ENCODE results near the gene SP140L.
"Not testable (repeated sequence)": the region's sequence is repeated elsewhere in the genome, so short reads cannot be mapped to it uniquely, and the experiment has no call there.

SP140L gene

GRCh38 chr2:230384986-230385385 lies 58.0 kb downstream of the SP140L start:
- DNase-seq = no peak

- DNase-seq = no peak
Observed at GRCh38 chr2:230394301-230394700, 67.3 kb downstream of the SP140L start.

GRCh38 chr2:230398698-230399097 lies 71.7 kb downstream of the SP140L start:
- DNase-seq = not testable (repeated sequence)

- DNase-seq = no peak
Observed at GRCh38 chr2:230400041-230400440, 73.0 kb downstream of the SP140L start.

GRCh38 chr2:230400454-230400853 lies 73.5 kb downstream of the SP140L start:
- no peak for DNase-seq

GRCh38 chr2:230401026-230401425 lies 74.0 kb downstream of the SP140L start:
- not testable (repeated sequence) for DNase-seq

GRCh38 chr2:230403746-230404145 lies 76.8 kb downstream of the SP140L start:
- DNase-seq = no peak

- no peak for DNase-seq
Observed at GRCh38 chr2:230405824-230406223, 78.8 kb downstream of the SP140L start.

- no peak for DNase-seq
Observed at GRCh38 chr2:230408244-230408842, 81.3 kb downstream of the SP140L start.

- DNase-seq = not testable (repeated sequence)
Observed at GRCh38 chr2:230409316-230409715, 82.3 kb downstream of the SP140L start.

GRCh38 chr2:230410263-230410662 lies 83.3 kb downstream of the SP140L start:
- no peak for DNase-seq

GRCh38 chr2:230410861-230411569 lies 84.0 kb downstream of the SP140L start:
- DNase-seq = no peak

- DNase-seq = peak; percentile 72
Observed at GRCh38 chr2:230411570-230412370, 84.8 kb downstream of the SP140L start.

- DNase-seq = no peak
Observed at GRCh38 chr2:230412371-230412711, 85.3 kb downstream of the SP140L start.

GRCh38 chr2:230412846-230413245 lies 85.9 kb downstream of the SP140L start:
- DNase-seq = no peak

- no peak for DNase-seq
Observed at GRCh38 chr2:230413479-230413878, 86.5 kb downstream of the SP140L start.

GRCh38 chr2:230414302-230414701 lies 87.3 kb downstream of the SP140L start:
- DNase-seq = no peak

GRCh38 chr2:230416061-230416721 lies 89.2 kb downstream of the SP140L start, which contains the start of gene SP100:
SP100 (plus strand) TSS chr2:230416201; CDS start chr2:230416297, 96 bp downstream.
- DNase-seq = peak; percentile 41

GRCh38 chr2:230417436-230417835 lies 90.4 kb downstream of the SP140L start:
- DNase-seq = no peak

- no peak for DNase-seq
Observed at GRCh38 chr2:230418341-230419016, 91.5 kb downstream of the SP140L start.

- no peak for DNase-seq
Observed at GRCh38 chr2:230419181-230419580, 92.2 kb downstream of the SP140L start.

GRCh38 chr2:230422149-230422548 lies 95.2 kb downstream of the SP140L start:
- DNase-seq = no peak
